HCT116 (cell line): Measurements from ENCODE around the gene MAGEA11. TPM values are rescaled to one million over a fixed set of nuclear protein-coding genes. Genes with fewer than 3 reads are reported as not detected.
"Not testable (repeated sequence)": the region's sequence is repeated elsewhere in the genome, so short reads cannot be mapped to it uniquely, and the experiment has no call there.

Experiments used
- ATAC-seq: fragments of 200-7000 bp; cut with Tn5 transposase; 2 replicates; pipeline ENCODE4 v1.9.1; 2020; ENCODE audit warnings: mild to moderate bottlenecking, moderate library complexity
- BruUV-seq: library from RNA; stranded (reverse); fragments of 400-500 nt; replicated peaks from 2 replicates; lab custom pipeline; 2021; lab: Mats Ljungman, UMichigan
- CTCF ChIA-PET: fragments of 300-600 bp; sonication (Branson Sonifier 250); formaldehyde crosslinking; loops from one replicate; lab custom pipeline; 2021; ENCODE audit warnings: antibody characterized with exemption; lab: Charles Lee
- POLR2A ChIA-PET: fragments of 300-600, 350-600 bp; sonication (Branson Sonifier 250); formaldehyde crosslinking; loops from one replicate; lab custom pipeline; 2021; ENCODE audit warnings: antibody characterized with exemption; lab: Charles Lee
- RAD21 ChIA-PET, 2 experiments: fragments of 300-600 bp; sonication (Branson Sonifier 250); formaldehyde crosslinking; loops; one replicate each; lab custom pipeline; 2023; ENCODE audit warnings: low total read pairs in 2 of 2; ENCODE audit not compliant: uncharacterized antibody in 2 of 2, unreplicated experiment in 2 of 2, low non-redundant PET in 1 of 2; lab: Charles Lee
- DNase-seq: peaks from one replicate; pipeline ENCODE4 v3.0.0-alpha.2; 2010; ENCODE audit warnings: low read depth, low spot score
- H2AFZ ChIP-seq: fragments of 200-600 bp; shearing (Covaris generic), sonication (generic); 2 replicates; pipeline ENCODE4 v1.6.1; 2017; ENCODE audit warnings: low read depth, mixed run types, mixed read lengths, antibody characterized with exemption, low read length; ENCODE audit not compliant: poor library complexity, severe bottlenecking
- H3K27ac ChIP-seq: 2 replicates; pipeline ENCODE4 v1.5.1; 2012; ENCODE audit warnings: low read depth, low read length
- H3K27me3 ChIP-seq: fragments of 200-600 bp; sonication (generic); 2 replicates; pipeline ENCODE4 v1.6.1; 2016; ENCODE audit warnings: mixed run types, low read length, mixed read lengths; ENCODE audit not compliant: insufficient read depth
- H3K36me3 ChIP-seq, 2 experiments: fragments of 200-500 bp in 1 of 2; fragments of 200-600 bp in 1 of 2; sonication (Bioruptor generic) in 1 of 2; sonication (generic) in 1 of 2; 2 replicates each; pipeline versions ENCODE4 v1.5.1 to v1.6.1; 2014 to 2016; ENCODE audit warnings: low read length in 2 of 2, inconsistent platforms in 1 of 2, mixed read lengths in 1 of 2, mixed run types in 1 of 2; ENCODE audit not compliant: insufficient read depth in 2 of 2, control insufficient read depth in 1 of 2
- H3K4me1 ChIP-seq, 2 experiments: fragments of 200-600 bp in 1 of 2; sonication (generic) in 1 of 2; 2 replicates each; pipeline versions ENCODE4 v1.5.1 to v1.6.1; 2012 to 2017; ENCODE audit warnings: low read length in 2 of 2, inconsistent platforms in 1 of 2, mild to moderate bottlenecking in 1 of 2, mixed read lengths in 1 of 2, mixed run types in 1 of 2, moderate library complexity in 1 of 2; ENCODE audit not compliant: insufficient read depth in 2 of 2, control insufficient read depth in 1 of 2
- H3K4me2 ChIP-seq: fragments of 200-600 bp; sonication (generic); 2 replicates; pipeline ENCODE4 v1.6.1; 2017; ENCODE audit warnings: mixed run types, low read length, mixed read lengths
- H3K4me3 ChIP-seq, 2 experiments: fragments of 200-600 bp in 1 of 2; sonication (generic) in 1 of 2; replicated peaks in 1 of 2; 2 replicates each; pipeline ENCODE4 v1.5.1; 2011 to 2016; ENCODE audit warnings: low read length in 2 of 2, control low read depth in 1 of 2, low read depth in 1 of 2, mild to moderate bottlenecking in 1 of 2, mixed read lengths in 1 of 2, mixed run types in 1 of 2
- H3K79me2 ChIP-seq: fragments of 200-600 bp; sonication (generic); 2 replicates; pipeline ENCODE4 v1.6.1; 2017; ENCODE audit warnings: mild to moderate bottlenecking, mixed run types, low read length, moderate library complexity, mixed read lengths; ENCODE audit not compliant: insufficient read depth
- H3K9ac ChIP-seq: fragments of 200-600 bp; sonication (generic); 2 replicates; pipeline ENCODE4 v1.6.1; 2016; ENCODE audit warnings: low read length, mixed read lengths
- H3K9me2 ChIP-seq: fragments of 200-600 bp; sonication (generic), shearing (Covaris generic); 2 replicates; pipeline ENCODE4 v1.6.1; 2017; ENCODE audit warnings: mixed run types, mild to moderate bottlenecking, moderate library complexity; ENCODE audit not compliant: insufficient read depth
- H3K9me3 ChIP-seq, 2 experiments: fragments of 200-500 bp in 1 of 2; fragments of 200-600 bp in 1 of 2; sonication (Bioruptor generic) in 1 of 2; sonication (generic) in 1 of 2; 2 replicates each; pipeline ENCODE4 v1.6.1; 2014 to 2017; ENCODE audit warnings: low read length in 2 of 2, mixed read lengths in 2 of 2, inconsistent platforms in 1 of 2, low read depth in 1 of 2, mild to moderate bottlenecking in 1 of 2, mixed run types in 1 of 2, moderate library complexity in 1 of 2; ENCODE audit not compliant: control insufficient read depth in 1 of 2, insufficient read depth in 1 of 2
- H4K20me1 ChIP-seq: fragments of 200-600 bp; sonication (generic), shearing (Covaris generic); 2 replicates; pipeline ENCODE4 v1.6.1; 2017; ENCODE audit warnings: mixed run types, mild to moderate bottlenecking, moderate library complexity; ENCODE audit not compliant: insufficient read depth
- intact Hi-C: fragments of 100-400 bp; cut with micrococcal nuclease; formaldehyde crosslinking; loops from 2 replicates; pipeline ENCODE4 v1.10.0; 2022
- total RNA-seq: library from RNA; stranded (reverse); gene quantifications from one replicate; pipeline ENCODE4 v1.2.1, GENCODE V29; 2021; ENCODE audit not compliant: unreplicated experiment

Gene MAGEA11
- total RNA-seq, 1 experiment from 2014 or later: not detected

DNA sequence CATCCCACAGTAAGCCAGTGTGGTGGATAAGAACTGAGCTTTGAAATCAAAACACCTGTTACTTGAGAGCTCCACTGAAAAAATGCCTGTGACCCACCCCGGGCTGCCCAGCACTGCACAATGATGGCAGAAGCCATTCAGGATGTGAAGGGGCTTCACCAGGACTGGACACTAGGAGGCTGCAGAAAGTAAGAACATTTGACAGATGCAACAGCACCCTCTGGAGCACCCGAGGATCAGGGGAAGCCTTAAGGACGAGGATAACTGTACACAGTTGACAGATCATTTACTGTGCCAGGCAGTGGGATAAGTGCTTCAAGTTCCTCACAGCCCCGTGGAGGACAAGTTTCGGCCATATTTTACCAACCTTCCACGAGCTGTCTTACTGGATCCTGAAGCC, 30.4 kb downstream of the MAGEA11 start:
- BruUV-seq, H2AFZ ChIP-seq, H3K4me3 ChIP-seq, H3K4me2 ChIP-seq, H3K36me3 ChIP-seq, H4K20me1 ChIP-seq, H3K9me2 ChIP-seq, intact Hi-C loops, H3K27me3 ChIP-seq, H3K9ac ChIP-seq, POLR2A ChIA-PET, CTCF ChIA-PET, H3K4me1 ChIP-seq, H3K79me2 ChIP-seq, RAD21 ChIA-PET, DNase-seq, H3K9me3 ChIP-seq, H3K27ac ChIP-seq: not testable (repeated sequence)
- ATAC-seq: peak; percentile 85

DNA sequence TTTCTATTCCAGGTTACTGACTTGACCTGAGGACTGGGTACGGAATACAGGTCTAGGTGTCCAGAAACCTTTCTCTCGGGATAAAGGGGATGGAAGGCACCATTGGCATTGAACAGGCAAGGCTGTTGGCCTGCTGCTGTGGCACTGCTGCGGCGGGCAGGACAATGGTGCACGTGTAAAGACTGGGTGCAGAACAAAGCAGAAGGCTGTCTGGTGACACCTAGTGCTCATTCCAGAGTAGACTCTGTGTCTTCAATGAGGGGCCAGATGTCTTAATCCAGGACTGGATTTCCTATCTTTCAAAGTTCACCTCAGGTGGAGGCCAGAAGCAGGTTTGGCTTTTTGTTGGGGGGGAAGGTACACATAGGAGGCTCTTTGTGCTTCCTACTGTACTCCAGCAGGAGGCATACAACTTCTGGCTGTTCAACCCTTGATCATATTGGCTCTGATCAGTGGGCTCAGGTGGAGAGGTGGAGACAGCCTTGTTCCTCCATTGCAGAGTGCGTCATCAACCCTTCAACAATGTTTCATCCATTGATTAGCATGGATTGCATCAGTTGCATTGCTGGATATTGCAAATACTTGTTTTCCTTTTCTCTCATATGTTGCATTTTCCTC, 34.6 kb downstream of the MAGEA11 start:
- H2AFZ ChIP-seq, H3K4me1 ChIP-seq, DNase-seq, H3K27ac ChIP-seq, H3K9me2 ChIP-seq, H3K4me3 ChIP-seq, CTCF ChIA-PET, H3K79me2 ChIP-seq, POLR2A ChIA-PET, H3K36me3 ChIP-seq, H3K4me2 ChIP-seq, intact Hi-C loops, H3K9me3 ChIP-seq, H3K9ac ChIP-seq, H4K20me1 ChIP-seq, RAD21 ChIA-PET, H3K27me3 ChIP-seq, BruUV-seq: not testable (repeated sequence)
- ATAC-seq: peak; percentile 75
